Glomerular endothelial cell (primary cell): ENCODE measurements around the gene SULF2. TPM values are rescaled to one million over a fixed set of nuclear protein-coding genes. Genes with fewer than 3 reads are reported as not detected.
A peak's percentile ranks its signal among the peaks of the same experiment; 100 is the strongest.

Experiments used
- DNase-seq: peaks from one replicate; pipeline ENCODE4 v3.0.0-alpha.2; 2011; ENCODE audit warnings: low read depth, low spot score; ENCODE audit errors: extremely low read depth
- total RNA-seq: library from RNA; depleted of rRNA; stranded (reverse); fragments of >200 nt; gene quantifications from 2 replicates; pipeline ENCODE4 v1.2.3, GENCODE V29; 2015

The SULF2 gene
- total RNA-seq, 1 donor from 2014 or later = 1,185 TPM

GRCh38 chr20:47741669-47742608 lies 43.3 kb downstream of the SULF2 start:
- no peak for DNase-seq

GRCh38 chr20:47740862-47741184 lies 44.5 kb downstream of the SULF2 start:
- DNase-seq = no peak

GRCh38 chr20:47740121-47740861 lies 45.0 kb downstream of the SULF2 start:
- DNase-seq = no peak

GRCh38 chr20:47737923-47738322 lies 47.4 kb downstream of the SULF2 start:
- DNase-seq = no peak

GRCh38 chr20:47736570-47737152 lies 48.6 kb downstream of the SULF2 start:
- no peak for DNase-seq

- DNase-seq = no peak
Measured at GRCh38 chr20:47735412-47736400, 49.6 kb downstream of the SULF2 start.

- no peak for DNase-seq
Measured at GRCh38 chr20:47734870-47735269, 50.4 kb downstream of the SULF2 start.

- DNase-seq = no peak
Measured at GRCh38 chr20:47733892-47734291, 51.4 kb downstream of the SULF2 start.

- DNase-seq = no peak
Measured at GRCh38 chr20:47730744-47731143, 54.5 kb downstream of the SULF2 start.

GRCh38 chr20:47729472-47729871 lies 55.8 kb downstream of the SULF2 start:
- no peak for DNase-seq

GRCh38 chr20:47727909-47728361 lies 57.3 kb downstream of the SULF2 start:
- DNase-seq = no peak

GRCh38 chr20:47727170-47727880 lies 58.0 kb downstream of the SULF2 start:
- DNase-seq = no peak

GRCh38 chr20:47726632-47727031 lies 58.6 kb downstream of the SULF2 start:
- no peak for DNase-seq

GRCh38 chr20:47725248-47725973 lies 59.9 kb downstream of the SULF2 start:
- peak; percentile 74 for DNase-seq

GRCh38 chr20:47724910-47725247 lies 60.4 kb downstream of the SULF2 start:
- no peak for DNase-seq

GRCh38 chr20:47724396-47724795 lies 60.9 kb downstream of the SULF2 start:
- DNase-seq = no peak

- no peak for DNase-seq
Measured at GRCh38 chr20:47723322-47723721, 62.0 kb downstream of the SULF2 start.

- no peak for DNase-seq
Measured at GRCh38 chr20:47720636-47721427, 64.4 kb downstream of the SULF2 start.
